T-cell (primary cell): ENCODE results near the gene RASSF3. TPM values are rescaled to one million over a fixed set of nuclear protein-coding genes. Genes with fewer than 3 reads are reported as not detected.
"Not testable (repeated sequence)": the region's sequence is repeated elsewhere in the genome, so short reads cannot be mapped to it uniquely, and the experiment has no call there.

Experiments
- ATAC-seq, 4 experiments: fragments of 200-7000 bp in 3 of 4; fragments of 150-1000 bp in 1 of 4; cut with Tn5 transposase; replicated peaks in 1 of 4; 1 replicate in 3 of 4; 2 replicates in 1 of 4; pipeline ENCODE4 v1.10.0; 2021; ENCODE audit warnings: moderate library complexity in 3 of 4, mild to moderate bottlenecking in 2 of 4, moderate number of reproducible peaks in 1 of 4
- CTCF ChIA-PET, 2 donors: fragments of 300-600 bp; sonication (Branson Sonifier 250); formaldehyde crosslinking; loops; one replicate each; lab custom pipeline; 2022; ENCODE audit warnings: antibody characterized with exemption in 2 of 2; lab: Charles Lee
- POLR2A ChIA-PET, 2 donors: fragments of 300-600 bp; sonication (Branson Sonifier 250); formaldehyde crosslinking; loops; one replicate each; lab custom pipeline; 2022; ENCODE audit warnings: antibody characterized with exemption in 2 of 2; lab: Charles Lee
- DNase-seq, 35 experiments: peaks; one replicate each; pipeline versions ENCODE4 v3.0.0 to v3.0.0-alpha.2; 2013 to 2023
- H3K27ac ChIP-seq: one replicate; pipeline ENCODE4 v1.5.1; 2013; ENCODE audit warnings: low read length
- H3K27me3 ChIP-seq, 2 experiments: replicated peaks in 1 of 2; 1 replicate in 1 of 2; 2 replicates in 1 of 2; pipeline versions ENCODE4 v1.6.1 to v1.7.0; 2013; ENCODE audit warnings: low read length in 1 of 2, mixed read lengths in 1 of 2; ENCODE audit not compliant: control insufficient read depth in 2 of 2, insufficient read depth in 2 of 2; ENCODE audit errors: extremely low read depth in 1 of 2
- H3K36me3 ChIP-seq, 2 donors: 1 replicate in 1 of 2; 2 replicates in 1 of 2; pipeline versions ENCODE4 v1.6.1 to v1.7.0; 2013; ENCODE audit warnings: low read length in 1 of 2; ENCODE audit not compliant: control insufficient read depth in 2 of 2, insufficient read depth in 1 of 2; ENCODE audit errors: extremely low read depth in 1 of 2
- H3K4me1 ChIP-seq, 2 experiments: 1 replicate in 1 of 2; 2 replicates in 1 of 2; pipeline versions ENCODE4 v1.6.1 to v1.7.0; 2013; ENCODE audit warnings: low read length in 2 of 2, mixed read lengths in 1 of 2; ENCODE audit not compliant: insufficient read depth in 2 of 2, control insufficient read depth in 1 of 2; ENCODE audit errors: extremely low read depth in 1 of 2
- H3K4me3 ChIP-seq, 2 donors: 1 replicate in 1 of 2; 2 replicates in 1 of 2; pipeline versions ENCODE4 v1.5.1 to v1.7.0; 2013; ENCODE audit warnings: mild to moderate bottlenecking in 2 of 2, low read length in 1 of 2, moderate library complexity in 1 of 2; ENCODE audit not compliant: control insufficient read depth in 1 of 2; ENCODE audit errors: extremely low read depth in 1 of 2
- H3K9me3 ChIP-seq: 2 replicates; pipeline ENCODE4 v1.7.0; 2013
- H3K27ac Mint-ChIP-seq, 2 donors: one replicate each; pipeline ENCODE4 v1.8.0; 2020 to 2021; ENCODE audit warnings: mild to moderate bottlenecking in 2 of 2, mixed read lengths in 2 of 2
- H3K27me3 Mint-ChIP-seq, 2 donors: one replicate each; pipeline ENCODE4 v1.8.0; 2021 to 2022; ENCODE audit warnings: mixed read lengths in 2 of 2
- H3K36me3 Mint-ChIP-seq: one replicate; pipeline ENCODE4 v1.8.0; 2021; ENCODE audit warnings: mixed read lengths
- H3K4me1 Mint-ChIP-seq, 3 donors: one replicate each; pipeline ENCODE4 v1.8.0; 2020 to 2022; ENCODE audit warnings: mixed read lengths in 3 of 3, mild to moderate bottlenecking in 1 of 3
- H3K4me3 Mint-ChIP-seq, 3 donors: one replicate each; pipeline ENCODE4 v1.8.0; 2020 to 2022; ENCODE audit warnings: mild to moderate bottlenecking in 3 of 3, mixed read lengths in 3 of 3, moderate library complexity in 3 of 3
- H3K9me3 Mint-ChIP-seq, 3 donors: one replicate each; pipeline ENCODE4 v1.8.0; 2020 to 2022; ENCODE audit warnings: mixed read lengths in 3 of 3
- WGBS: methylation state at CpG from one replicate; pipeline ENCODE4 v1.1.5; 2013; ENCODE audit warnings: missing lambda C conversion rate; ENCODE audit not compliant: insufficient coverage; 5-methylcytosine and 5-hydroxymethylcytosine counted together
- total RNA-seq, 35 experiments: library from RNA in 6 of 35; stranded (reverse) in 6 of 35; fragments of 120-200 nt in 1 of 35; gene quantifications; one replicate each; pipeline versions ENCODE4 v1.2.1 to v1.2.4 and lab custom pipeline; 2013 to 2026

RASSF3 gene
- total RNA-seq, 5 donors from 2014 or later (not counting 1 experiment from before 2014, with no cell fraction given), result 113 to 167 (median 149) TPM

DNA sequence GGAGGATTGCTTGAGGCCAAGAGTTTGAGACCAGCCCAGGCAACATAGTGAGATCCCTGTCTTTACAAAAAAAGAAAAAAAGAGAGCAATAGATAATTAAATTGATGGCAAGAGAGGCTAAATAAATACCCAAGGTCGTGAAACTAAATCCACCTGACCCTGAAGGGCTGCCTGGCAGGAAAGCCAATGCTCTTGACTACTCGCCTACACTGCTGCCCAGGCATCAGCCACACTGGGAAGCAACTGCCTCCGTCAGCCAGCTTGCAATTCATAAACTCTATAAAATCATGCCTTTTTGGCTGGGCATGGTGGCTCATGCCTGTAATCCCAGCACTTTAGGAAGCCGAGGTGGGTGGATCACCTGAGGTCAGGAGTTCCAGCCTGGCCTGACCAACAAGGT is 31.7 kb upstream of the RASSF3 start:
- 87% methylated on average over 4 of the region's 4 CpGs for WGBS
- Mint-ChIP-seq H3K9me3 (no peaks in the 10 kb centered on the region), H3K4me3 (no peak overlapping the region), H3K27ac (no peak overlapping the region), H3K36me3 (no peaks in the 10 kb centered on the region), H3K4me1 (peaks cover 16 to 20% (median 16%) of the 10 kb centered on the region in 3 donors), H3K27me3 (no peaks in the 10 kb centered on the region)
- Histone ChIP-seq H3K9me3 (peaks cover 4% of the 10 kb centered on the region), H3K4me1 (peaks cover 5 to 8% of the 10 kb centered on the region in 2 experiments), H3K27me3 (no peaks in the 10 kb centered on the region), H3K36me3 (no peaks in the 10 kb centered on the region), H3K27ac (no peak overlapping the region), H3K4me3 (no peak overlapping the region)
- CTCF ChIA-PET, result no interaction called here
- DNase-seq (no peak), ATAC-seq (no peak)
- POLR2A ChIA-PET, result interaction anchor here in 1 of 2 donors (0.6 kb wide), 1 partner anchor 37 kb away, joined by 3 read pairs; no protein-coding TSS in a partner anchor

DNA sequence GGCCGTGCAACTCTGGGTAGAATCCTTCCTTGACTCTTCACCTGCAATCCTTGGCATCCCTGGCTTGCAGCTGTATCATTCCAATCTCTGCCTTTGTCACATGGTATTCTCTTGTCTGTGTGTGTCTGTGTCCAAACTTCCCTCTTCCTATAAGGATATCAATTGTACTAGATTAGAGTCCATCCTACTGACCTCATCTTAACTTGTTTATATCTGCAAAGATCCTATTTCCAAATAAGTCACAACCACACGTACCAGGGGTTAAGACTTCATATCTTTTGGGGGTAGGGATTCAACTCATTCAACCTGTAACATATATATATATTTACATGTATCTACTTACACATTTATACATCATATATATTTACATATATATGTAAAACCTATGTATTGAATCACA is 29.6 kb upstream of the RASSF3 start:
- no peak for ATAC-seq
- no peak overlapping the region for H3K4me3 Mint-ChIP-seq
- Histone ChIP-seq H3K27ac (no peak overlapping the region), H3K4me3 (no peak overlapping the region), H3K27me3 (no peaks in the 10 kb centered on the region), H3K9me3 (no peaks in the 10 kb centered on the region), H3K36me3 (no peaks in the 10 kb centered on the region), H3K4me1 (peaks cover 16 to 26% of the 10 kb centered on the region in 2 experiments)
- ChIA-PET POLR2A (no interaction called here), CTCF (interaction anchor here in 1 of 2 donors (0.7 kb wide), 1 partner anchor 216 kb away, joined by 3 read pairs; no protein-coding TSS in a partner anchor)
- no peaks in the 10 kb centered on the region for H3K36me3 Mint-ChIP-seq
- peaks cover 27 to 32% (median 32%) of the 10 kb centered on the region in 3 donors for H3K4me1 Mint-ChIP-seq
- H3K9me3 Mint-ChIP-seq, result no peaks in the 10 kb centered on the region
- WGBS, result 80% methylated on average over 1 of the region's 2 CpGs
- no peak overlapping the region for H3K27ac Mint-ChIP-seq
- no peak for DNase-seq
- H3K27me3 Mint-ChIP-seq, result no peaks in the 10 kb centered on the region

DNA sequence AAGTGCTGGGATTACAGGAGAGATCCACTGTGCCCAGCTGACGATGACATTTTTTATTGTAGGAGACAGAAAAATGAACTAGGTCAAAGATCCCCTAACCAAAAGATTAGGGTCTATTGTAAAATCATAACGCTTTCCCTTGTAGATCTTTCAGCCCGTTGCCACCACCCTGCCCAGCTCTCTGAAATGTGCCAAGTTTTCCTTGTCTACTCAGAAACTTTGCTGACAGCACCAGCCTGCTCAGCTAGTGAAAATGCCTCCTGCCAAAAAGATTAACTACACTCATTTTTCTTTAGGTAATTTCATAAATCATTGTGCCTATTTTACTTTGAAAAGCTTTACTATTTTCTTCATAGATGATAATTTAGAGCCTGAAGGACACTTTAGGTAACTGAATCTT is 28.2 kb upstream of the RASSF3 start:
- ATAC-seq (no peak), DNase-seq (no peak)
- no peaks in the 10 kb centered on the region for H3K9me3 Mint-ChIP-seq
- no peak overlapping the region for H3K27ac ChIP-seq
- no peak overlapping the region for H3K4me3 Mint-ChIP-seq
- H3K27me3 Mint-ChIP-seq, result no peaks in the 10 kb centered on the region
- no peaks in the 10 kb centered on the region for H3K36me3 Mint-ChIP-seq
- H3K27ac Mint-ChIP-seq, result peak overlapping the region in 1 of 2 donors; percentile 92
- peaks cover 27 to 32% (median 32%) of the 10 kb centered on the region in 3 donors for H3K4me1 Mint-ChIP-seq
- 83% methylated on average over 1 of the region's 3 CpGs for WGBS
- no peaks in the 10 kb centered on the region for H3K36me3 ChIP-seq
- no peak overlapping the region for H3K4me3 ChIP-seq
- H3K9me3 ChIP-seq, result no peaks in the 10 kb centered on the region
- ChIA-PET POLR2A (interaction anchor here in 1 of 2 donors (0.6 kb wide), 1 partner anchor 29 kb away, joined by 6 read pairs; no protein-coding TSS in a partner anchor), CTCF (no interaction called here)
- no peaks in the 10 kb centered on the region for H3K27me3 ChIP-seq
- H3K4me1 ChIP-seq, result peaks cover 16 to 26% of the 10 kb centered on the region in 2 experiments

DNA sequence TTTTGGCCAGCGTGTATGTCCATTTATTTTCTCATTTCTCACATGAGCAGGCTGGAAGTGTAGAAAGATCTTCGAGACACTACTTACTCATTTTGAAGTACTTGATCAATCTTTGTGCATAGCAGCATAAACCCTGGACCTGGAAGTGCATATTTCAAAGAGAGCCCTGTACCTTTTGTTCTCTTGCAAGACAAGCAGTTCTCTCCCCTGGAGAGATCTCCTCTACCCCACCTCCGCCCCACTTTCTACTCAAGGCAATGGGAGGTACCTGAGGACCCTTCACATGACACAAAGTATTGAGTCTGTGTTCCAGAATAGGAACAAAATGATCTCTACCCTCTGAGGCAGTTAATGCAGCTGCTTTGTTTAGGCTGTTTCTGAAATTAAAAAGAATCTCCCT is 27.4 kb upstream of the RASSF3 start:
- no peaks in the 10 kb centered on the region for H3K36me3 ChIP-seq
- H3K9me3 ChIP-seq, result no peaks in the 10 kb centered on the region
- H3K9me3 Mint-ChIP-seq, result no peaks in the 10 kb centered on the region
- peak in 1 of 35 experiments; percentile 17 for DNase-seq
- H3K27ac ChIP-seq, result no peak overlapping the region
- POLR2A ChIA-PET, result interaction anchor here in 1 of 2 donors (0.6 kb wide), 1 partner anchor 29 kb away, joined by 6 read pairs; no protein-coding TSS in a partner anchor
- ATAC-seq, result peak in 2 of 4 experiments; percentile 54 to 58
- no peak overlapping the region for H3K4me3 ChIP-seq
- no CpG with 5 or more reads among the region's 3 CpGs for WGBS
- H3K27me3 Mint-ChIP-seq, result no peaks in the 10 kb centered on the region
- H3K4me1 ChIP-seq, result peaks cover 16 to 26% of the 10 kb centered on the region in 2 experiments
- H3K36me3 Mint-ChIP-seq, result no peaks in the 10 kb centered on the region
- CTCF ChIA-PET, result no interaction called here
- H3K27ac Mint-ChIP-seq, result peak overlapping the region; percentile 81 to 92
- H3K4me3 Mint-ChIP-seq, result peak overlapping the region in 1 of 3 donors; percentile 80
- peaks cover 30 to 32% (median 32%) of the 10 kb centered on the region in 3 donors for H3K4me1 Mint-ChIP-seq
- H3K27me3 ChIP-seq, result no peaks in the 10 kb centered on the region

DNA sequence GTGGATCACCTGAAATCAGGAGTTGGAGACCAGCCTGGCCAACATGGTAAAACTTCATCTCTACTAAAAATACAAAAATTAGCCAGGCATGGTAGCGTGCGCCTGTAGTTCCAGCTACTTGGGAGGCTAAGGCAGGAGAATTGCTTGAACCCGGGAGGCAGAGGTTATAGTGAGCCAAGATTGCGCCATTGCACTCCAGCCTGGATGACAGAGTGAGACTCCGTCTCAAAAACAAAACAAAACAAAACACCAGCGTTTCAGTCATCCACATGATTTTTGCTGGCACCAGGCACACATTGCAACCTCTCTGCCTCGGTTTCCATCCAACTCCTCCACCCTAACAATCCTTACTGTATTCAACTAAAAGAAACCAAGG is 26.9 kb upstream of the RASSF3 start:
- peak in 1 of 4 experiments; percentile 14 for ATAC-seq
- H3K27me3 ChIP-seq, H3K9me3 Mint-ChIP-seq, H3K9me3 ChIP-seq, H3K36me3 Mint-ChIP-seq, H3K36me3 ChIP-seq, H3K27me3 Mint-ChIP-seq, DNase-seq: not testable (repeated sequence)
- H3K4me1 Mint-ChIP-seq, result peaks cover 30 to 32% (median 32%) of the 10 kb centered on the region in 3 donors
- POLR2A ChIA-PET, result interaction anchor here (0.6 to 0.8 kb wide), 2 partner anchors 594 to 1548 kb away, joined by 3 to 7 read pairs; no protein-coding TSS in a partner anchor
- Histone ChIP-seq H3K27ac (peak overlapping the region; percentile 44), H3K4me1 (peaks cover 16 to 26% of the 10 kb centered on the region in 2 experiments), H3K4me3 (peak overlapping the region; percentile 23 to 44)
- H3K27ac Mint-ChIP-seq, result peak overlapping the region; percentile 81 to 92
- 84% methylated on average over 5 of the region's 7 CpGs for WGBS
- CTCF ChIA-PET, result interaction anchor here (0.6 to 1.7 kb wide), 5 partner anchors 26 to 114 kb away, joined by 3 to 6 read pairs (median 4); no protein-coding TSS in a partner anchor
- H3K4me3 Mint-ChIP-seq, result peak overlapping the region; percentile 64 to 80 (median 65)

DNA sequence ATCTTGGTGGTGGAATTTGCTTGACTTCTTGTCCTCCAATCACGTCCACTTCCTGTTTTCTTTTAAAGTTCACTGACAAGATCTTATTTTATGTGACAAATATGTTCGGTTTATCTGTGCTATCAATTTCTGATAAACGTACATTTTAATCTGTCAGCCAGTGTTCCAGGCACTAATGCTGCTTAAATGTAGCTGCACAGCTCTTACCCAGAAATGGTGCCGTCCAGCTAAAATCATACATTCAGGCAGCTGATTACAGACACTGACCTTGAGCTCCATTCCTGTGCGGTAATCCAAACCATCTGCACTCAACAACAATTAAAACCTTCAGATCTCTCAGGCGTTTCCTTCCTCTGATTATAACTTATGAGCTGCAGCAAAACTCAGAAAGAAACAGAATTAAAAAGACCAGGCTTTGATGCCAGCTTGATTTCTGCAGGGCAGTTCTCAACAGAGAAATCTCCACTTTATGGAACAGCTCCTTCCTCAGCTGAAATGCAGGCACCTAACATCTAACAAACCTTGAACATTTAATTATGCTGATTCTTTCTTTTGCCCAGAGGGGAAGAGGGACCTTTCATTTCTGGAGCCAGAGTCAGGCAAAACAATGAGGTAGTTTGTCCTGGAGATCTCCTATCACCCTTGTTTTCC is 26.4 kb upstream of the RASSF3 start:
- H3K27ac ChIP-seq, result peak overlapping the region; percentile 44
- ATAC-seq (peak; percentile 61 to 85 (median 74)), DNase-seq (peak in 2 of 35 experiments; percentile 18 to 28)
- CTCF ChIA-PET, result interaction anchor here (0.6 to 1.7 kb wide), 8 partner anchors 25 to 212 kb away, joined by 3 to 6 read pairs (median 4); no protein-coding TSS in a partner anchor
- H3K9me3 ChIP-seq, result no peaks in the 10 kb centered on the region
- H3K4me3 ChIP-seq, result peak overlapping the region; percentile 23 to 44
- 15% methylated on average over 5 of the region's 6 CpGs for WGBS
- peaks cover 16 to 26% of the 10 kb centered on the region in 2 experiments for H3K4me1 ChIP-seq
- H3K9me3 Mint-ChIP-seq, result no peaks in the 10 kb centered on the region
- peak overlapping the region; percentile 81 to 92 for H3K27ac Mint-ChIP-seq
- H3K4me3 Mint-ChIP-seq, result peak overlapping the region; percentile 64 to 80 (median 65)
- H3K4me1 Mint-ChIP-seq, result peaks cover 30 to 32% (median 32%) of the 10 kb centered on the region in 3 donors
- POLR2A ChIA-PET, result interaction anchor here (0.6 to 0.8 kb wide), 6 partner anchors 20 to 1548 kb away, joined by 3 to 7 read pairs (median 4); no protein-coding TSS in a partner anchor
- H3K36me3 Mint-ChIP-seq, result no peaks in the 10 kb centered on the region
- no peaks in the 10 kb centered on the region for H3K27me3 Mint-ChIP-seq
- no peaks in the 10 kb centered on the region for H3K27me3 ChIP-seq
- no peaks in the 10 kb centered on the region for H3K36me3 ChIP-seq
